Smooth muscle cell (in vitro differentiated cells): ENCODE results near the gene TIMM44. TPM values are rescaled to one million over a fixed set of nuclear protein-coding genes. Genes with fewer than 3 reads are reported as not detected.

Experiments
- DNase-seq: peaks from one replicate; lab custom pipeline; 2025; ENCODE audit not compliant: unreplicated experiment; lab: John Stamatoyannopoulos, UW
- H2AFZ ChIP-seq: fragments of 200-600 bp; sonication (generic); 2 replicates; pipeline ENCODE4 v1.6.0; 2016; ENCODE audit warnings: antibody characterized with exemption, low read depth, mild to moderate bottlenecking
- H3F3A ChIP-seq: fragments of 200-600 bp; sonication (generic); 2 replicates; pipeline ENCODE4 v1.6.0; 2017; ENCODE audit warnings: antibody characterized with exemption, low read depth
- H3K27ac ChIP-seq: fragments of 200-600 bp; sonication (generic); 2 replicates; pipeline ENCODE4 v1.5.1; 2016; ENCODE audit warnings: low read depth, mild to moderate bottlenecking
- H3K27me3 ChIP-seq: fragments of 200-600 bp; sonication (generic); 2 replicates; pipeline ENCODE4 v1.6.1; 2016; ENCODE audit warnings: low read depth, mild to moderate bottlenecking
- H3K36me3 ChIP-seq: fragments of 200-600 bp; sonication (generic); 2 replicates; pipeline ENCODE4 v1.5.1; 2016; ENCODE audit warnings: low read depth
- H3K4me1 ChIP-seq: fragments of 200-600 bp; sonication (generic); 2 replicates; pipeline ENCODE4 v1.5.1; 2016; ENCODE audit warnings: low read depth
- H3K4me2 ChIP-seq: fragments of 200-600 bp; sonication (generic); 2 replicates; pipeline ENCODE4 v1.6.0; 2016; ENCODE audit warnings: mild to moderate bottlenecking
- H3K4me3 ChIP-seq: fragments of 200-600 bp; sonication (generic); 2 replicates; pipeline ENCODE4 v1.5.1; 2016; ENCODE audit warnings: mild to moderate bottlenecking
- H3K79me2 ChIP-seq: fragments of 200-600 bp; sonication (generic); 2 replicates; pipeline ENCODE4 v1.6.0; 2016; ENCODE audit warnings: low read depth, mild to moderate bottlenecking
- H3K9ac ChIP-seq: fragments of 200-600 bp; sonication (generic); 2 replicates; pipeline ENCODE4 v1.6.0; 2016; ENCODE audit warnings: low read depth
- H3K9me3 ChIP-seq: fragments of 200-600 bp; sonication (generic); replicated peaks from 2 replicates; pipeline ENCODE4 v1.5.1; 2016; ENCODE audit warnings: low read depth
- H4K20me1 ChIP-seq: fragments of 200-600 bp; sonication (generic); 2 replicates; pipeline ENCODE4 v1.6.0; 2016; ENCODE audit warnings: low read depth
- CTCF ChIP-seq: fragments of 200-600 bp; sonication (generic); IDR thresholded peaks from 2 replicates; pipeline ENCODE4 v1.5.1; 2017; ENCODE audit warnings: borderline replicate concordance, mild to moderate bottlenecking, antibody characterized with exemption; ENCODE audit not compliant: insufficient read depth, poor library complexity, severe bottlenecking
- WGBS: methylation state at CpG from one replicate; pipeline ENCODE4 v1.1.7; 2016; ENCODE audit warnings: low lambda C conversion rate; 5-methylcytosine and 5-hydroxymethylcytosine counted together
- polyA plus RNA-seq: library from polyadenylated mRNA; unstranded; fragments of >200 nt; fragmentation: Nextera tagmentation; extraction: Ambion mirVana; gene quantifications from 2 replicates; pipeline ENCODE4 v1.2.1, GENCODE V29; 2016
- total RNA-seq: library from RNA; depleted of rRNA; stranded (reverse); fragments of >200 nt; gene quantifications from 2 replicates; pipeline ENCODE4 v1.2.3, GENCODE V29; 2014

TIMM44 gene
- total and polyA plus RNA-seq, 2 experiments from 2014 or later = 21.8 to 25.1 TPM

- Histone ChIP-seq H4K20me1 (peaks cover 4% of the 10 kb centered on the region), H3K27ac (no peak overlapping the region), H3K27me3 (no peaks in the 10 kb centered on the region), H3F3A (peaks cover 10% of the 10 kb centered on the region), H3K4me2 (peak overlapping the region; percentile 88), H3K9me3 (no peaks in the 10 kb centered on the region), H3K36me3 (no peaks in the 10 kb centered on the region), H2AFZ (no peak overlapping the region), H3K9ac (no peak overlapping the region), H3K79me2 (no peaks in the 10 kb centered on the region), H3K4me1 (no peaks in the 10 kb centered on the region), H3K4me3 (no peak overlapping the region)
- WGBS = 93% methylated on average over 26 of the region's 32 CpGs
- DNase-seq = no peak
- no peak for TF ChIP-seq CTCF
These were observed 16.5 kb downstream of the TIMM44 start for GRCh38 chr19:7926727-7927604.

GRCh38 chr19:7926021-7926726, 17.3 kb downstream of the TIMM44 start, which contains the start of gene CTXN1:
CTXN1 (minus strand) TSS chr19:7926135; CDS start chr19:7925538, 597 bp downstream.
- Histone ChIP-seq H4K20me1 (peaks cover 8% of the 10 kb centered on the region), H3K4me1 (no peaks in the 10 kb centered on the region), H3K79me2 (no peaks in the 10 kb centered on the region), H3K4me3 (peak within 1 kb of the TSS; percentile 48), H2AFZ (no peak within 1 kb of the TSS), H3K4me2 (peak within 1 kb of the TSS; percentile 88), H3F3A (peaks cover 10% of the 10 kb centered on the region), H3K36me3 (no peaks in the 10 kb centered on the region), H3K27me3 (no peaks in the 10 kb centered on the region), H3K27ac (no peak within 1 kb of the TSS), H3K9me3 (no peaks in the 10 kb centered on the region), H3K9ac (no peak within 1 kb of the TSS)
- no peak for TF ChIP-seq CTCF
- DNase-seq = peak; percentile 39
- WGBS = 5% methylated on average over 13 of the region's 65 CpGs

- peak; percentile 94 for TF ChIP-seq CTCF
These were observed 18.2 kb downstream of the TIMM44 start for GRCh38 chr19:7925171-7925851.

More at GRCh38 chr19:7925171-7925851, 18.2 kb downstream of the TIMM44 start:
- H3K79me2 ChIP-seq = no peaks in the 10 kb centered on the region
- 0% methylated on average over 32 of the region's 98 CpGs for WGBS
- H3K27ac ChIP-seq = no peak overlapping the region
- no peak overlapping the region for H2AFZ ChIP-seq
- peak overlapping the region; percentile 48 for H3K4me3 ChIP-seq
- peaks cover 10% of the 10 kb centered on the region for H4K20me1 ChIP-seq
- peak; percentile 45 for DNase-seq
- peak overlapping the region; percentile 88 for H3K4me2 ChIP-seq
- H3K9me3 ChIP-seq = no peaks in the 10 kb centered on the region
- no peaks in the 10 kb centered on the region for H3K36me3 ChIP-seq
- H3K9ac ChIP-seq = no peak overlapping the region
- peaks cover 7% of the 10 kb centered on the region for H3F3A ChIP-seq
- no peaks in the 10 kb centered on the region for H3K27me3 ChIP-seq
- no peaks in the 10 kb centered on the region for H3K4me1 ChIP-seq
